Measurements from ENCODE around the gene FAM114A1.

Gene FAM114A1

DNA sequence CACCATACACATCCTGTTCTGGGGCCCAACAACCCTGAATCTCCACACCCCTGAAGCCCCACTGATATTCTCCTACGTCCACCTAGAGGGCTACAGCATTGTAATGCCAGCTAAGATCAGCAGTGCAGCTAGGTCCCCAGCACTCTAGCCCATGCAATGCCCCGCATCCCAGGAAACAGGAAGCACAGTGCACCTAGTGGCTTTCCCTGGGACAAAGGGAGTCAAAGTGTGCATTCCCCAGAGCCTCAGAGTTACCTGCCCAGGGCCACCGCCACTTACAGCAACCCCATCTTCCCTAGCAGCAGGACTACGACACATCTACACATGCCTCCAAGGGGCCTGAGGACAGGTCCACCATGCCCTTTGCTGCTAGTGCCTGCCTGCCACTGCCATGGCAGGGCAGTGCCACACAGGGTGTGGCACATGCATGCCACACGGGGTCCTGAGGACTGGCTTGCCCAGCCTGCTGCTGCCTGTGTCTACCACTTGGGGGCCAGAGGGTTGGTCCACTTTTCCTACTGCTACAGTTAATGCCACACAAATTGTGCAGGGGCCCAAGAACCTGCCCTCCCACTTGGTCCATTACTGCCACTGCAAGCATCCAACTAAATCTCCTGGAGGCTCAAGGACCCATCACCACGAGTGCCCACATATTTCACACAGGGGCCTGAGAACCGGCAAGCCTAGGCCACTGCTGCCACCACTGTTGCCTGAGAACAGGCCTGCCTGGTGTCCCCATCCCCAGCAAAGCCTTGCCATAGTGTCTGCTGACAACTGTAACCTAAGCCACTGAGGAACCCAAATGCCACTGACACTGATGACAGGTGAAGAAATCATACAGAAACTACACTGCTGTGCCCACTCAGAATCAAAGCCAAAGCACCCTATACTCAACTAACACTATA lies 34.7 kb upstream of the FAM114A1 start:
- Histone ChIP-seq H3K36me3 (no peaks in the 10 kb centered on the region), H3K9ac (no peak overlapping the region), H3K4me3 (no peak overlapping the region), H3K27ac (no peak overlapping the region), H3K9me3 (peaks cover 34% of the 10 kb centered on the region), H3K27me3 (no peaks in the 10 kb centered on the region), H3K4me2 (no peak overlapping the region), H4K20me1 (no peaks in the 10 kb centered on the region), H3K4me1 (peaks cover 5% of the 10 kb centered on the region; the same call in 1 of the 2 replicates)
- TF ChIP-seq Cebpa-rat (IDR thresholded peaks at IDR 0.05), result no peak

- no peak overlapping the region for H3K27ac ChIP-seq
- no peaks in the 10 kb centered on the region for H3K27me3 ChIP-seq
- peaks cover 8% of the 10 kb centered on the region; the same call in 1 of the 2 replicates for H3K4me1 ChIP-seq
- H3K9me3 ChIP-seq, result peaks cover 34% of the 10 kb centered on the region
- H3K4me3 ChIP-seq, result no peak overlapping the region
- no peak overlapping the region for H3K4me2 ChIP-seq
- H3K9ac ChIP-seq, result no peak overlapping the region
- H4K20me1 ChIP-seq, result no peaks in the 10 kb centered on the region
- H3K36me3 ChIP-seq, result no peaks in the 10 kb centered on the region
- no peak for TF ChIP-seq Cebpa-rat (IDR thresholded peaks at IDR 0.05)
These were observed 33.0 kb upstream of the FAM114A1 start for GRCh38 chr4:38834570-38834969.

DNA sequence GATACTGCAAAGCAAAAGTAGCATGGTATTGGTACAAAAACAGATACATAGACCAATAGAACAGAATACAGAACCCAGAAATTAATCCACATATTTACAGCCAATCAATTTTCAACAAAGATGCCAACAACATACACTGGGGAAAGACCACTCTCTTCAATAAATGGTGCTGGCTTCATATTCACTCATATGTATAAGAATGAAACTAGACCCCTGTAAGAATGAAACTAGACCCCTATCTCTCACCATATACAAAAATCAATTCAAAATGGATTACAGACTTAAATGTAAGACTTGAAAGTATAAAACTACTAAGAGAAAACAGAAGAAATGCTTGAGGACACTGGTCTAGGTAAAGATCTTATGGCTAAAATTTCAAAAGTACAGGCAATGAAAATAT lies 30.3 kb upstream of the FAM114A1 start:
- no peak overlapping the region for H3K9ac ChIP-seq
- H3K4me1 ChIP-seq, result peaks cover 8% of the 10 kb centered on the region; the same call in 1 of the 2 replicates
- H3K9me3 ChIP-seq, result peaks cover 34% of the 10 kb centered on the region
- no peaks in the 10 kb centered on the region for H3K27me3 ChIP-seq
- no peak overlapping the region for H3K4me3 ChIP-seq
- no peak for TF ChIP-seq Cebpa-rat (IDR thresholded peaks at IDR 0.05)
- no peaks in the 10 kb centered on the region for H3K36me3 ChIP-seq
- H3K27ac ChIP-seq, result no peak overlapping the region
- H4K20me1 ChIP-seq, result no peaks in the 10 kb centered on the region
- H3K4me2 ChIP-seq, result no peak overlapping the region

DNA sequence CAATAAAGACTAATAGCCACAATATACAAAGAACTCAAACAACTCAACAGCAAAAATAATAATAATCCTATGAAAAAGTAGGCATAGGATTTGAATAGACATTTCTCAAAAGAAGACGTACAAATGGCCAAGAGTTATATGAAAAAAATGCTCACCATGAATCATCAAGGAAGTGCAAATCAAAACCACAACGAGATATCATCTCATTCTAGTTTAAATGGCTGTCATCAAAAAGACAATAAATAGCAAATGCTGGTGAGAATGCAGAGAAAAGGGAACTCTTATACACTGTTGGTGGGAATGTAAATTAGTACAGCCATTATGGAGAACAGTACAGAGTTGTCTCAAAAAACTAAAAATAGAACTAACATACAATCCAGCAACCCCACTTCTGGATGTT lies 29.8 kb upstream of the FAM114A1 start:
- no peak overlapping the region for H3K4me2 ChIP-seq
- peaks cover 30% of the 10 kb centered on the region for H3K9me3 ChIP-seq
- no peaks in the 10 kb centered on the region for H3K36me3 ChIP-seq
- TF ChIP-seq Cebpa-rat (IDR thresholded peaks at IDR 0.05), result no peak
- H3K4me3 ChIP-seq, result no peak overlapping the region
- no peak overlapping the region for H3K27ac ChIP-seq
- H3K9ac ChIP-seq, result no peak overlapping the region
- no peaks in the 10 kb centered on the region for H3K27me3 ChIP-seq
- no peaks in the 10 kb centered on the region for H4K20me1 ChIP-seq
- H3K4me1 ChIP-seq, result peaks cover 8% of the 10 kb centered on the region; the same call in 1 of the 2 replicates

GRCh38 chr4:38842994-38843393 lies 24.6 kb upstream of the FAM114A1 start:
- Histone ChIP-seq H4K20me1 (no peaks in the 10 kb centered on the region), H3K4me1 (peaks cover 2% of the 10 kb centered on the region; the same call in 1 of the 2 replicates), H3K27ac (no peak overlapping the region), H3K9me3 (peaks cover 18% of the 10 kb centered on the region), H3K4me2 (no peak overlapping the region), H3K4me3 (no peak overlapping the region), H3K27me3 (no peaks in the 10 kb centered on the region), H3K36me3 (no peaks in the 10 kb centered on the region), H3K9ac (no peak overlapping the region)
- no peak for TF ChIP-seq Cebpa-rat (IDR thresholded peaks at IDR 0.05)

- Histone ChIP-seq H3K4me2 (no peak overlapping the region), H3K27ac (no peak overlapping the region), H3K4me3 (no peak overlapping the region), H3K4me1 (no peaks in the 10 kb centered on the region), H4K20me1 (no peaks in the 10 kb centered on the region), H3K27me3 (no peaks in the 10 kb centered on the region), H3K9me3 (peaks cover 25% of the 10 kb centered on the region), H3K9ac (no peak overlapping the region), H3K36me3 (no peaks in the 10 kb centered on the region)
- no peak for TF ChIP-seq Cebpa-rat (IDR thresholded peaks at IDR 0.05)
These were observed 21.6 kb upstream of the FAM114A1 start for GRCh38 chr4:38846015-38846414.

- Histone ChIP-seq H3K27me3 (no peaks in the 10 kb centered on the region), H3K9ac (no peak overlapping the region), H4K20me1 (no peaks in the 10 kb centered on the region), H3K27ac (no peak overlapping the region), H3K4me2 (no peak overlapping the region), H3K36me3 (no peaks in the 10 kb centered on the region), H3K4me1 (peaks cover 33% of the 10 kb centered on the region), H3K4me3 (no peak overlapping the region), H3K9me3 (no peaks in the 10 kb centered on the region; the same call in 1 of the 2 replicates)
- TF ChIP-seq Cebpa-rat (IDR thresholded peaks at IDR 0.05), result no peak
These were observed 12.1 kb upstream of the FAM114A1 start for GRCh38 chr4:38855466-38855865.

GRCh38 chr4:38856046-38856445 lies 11.6 kb upstream of the FAM114A1 start:
- Histone ChIP-seq H3K4me2 (peak overlapping the region; percentile 58), H3K4me3 (no peak overlapping the region), H3K27ac (no peak overlapping the region), H3K9ac (no peak overlapping the region), H3K27me3 (no peaks in the 10 kb centered on the region), H3K9me3 (no peaks in the 10 kb centered on the region; the same call in 1 of the 2 replicates), H3K36me3 (no peaks in the 10 kb centered on the region), H3K4me1 (peaks cover 33% of the 10 kb centered on the region), H4K20me1 (no peaks in the 10 kb centered on the region)
- TF ChIP-seq Cebpa-rat (IDR thresholded peaks at IDR 0.05), result no peak

DNA sequence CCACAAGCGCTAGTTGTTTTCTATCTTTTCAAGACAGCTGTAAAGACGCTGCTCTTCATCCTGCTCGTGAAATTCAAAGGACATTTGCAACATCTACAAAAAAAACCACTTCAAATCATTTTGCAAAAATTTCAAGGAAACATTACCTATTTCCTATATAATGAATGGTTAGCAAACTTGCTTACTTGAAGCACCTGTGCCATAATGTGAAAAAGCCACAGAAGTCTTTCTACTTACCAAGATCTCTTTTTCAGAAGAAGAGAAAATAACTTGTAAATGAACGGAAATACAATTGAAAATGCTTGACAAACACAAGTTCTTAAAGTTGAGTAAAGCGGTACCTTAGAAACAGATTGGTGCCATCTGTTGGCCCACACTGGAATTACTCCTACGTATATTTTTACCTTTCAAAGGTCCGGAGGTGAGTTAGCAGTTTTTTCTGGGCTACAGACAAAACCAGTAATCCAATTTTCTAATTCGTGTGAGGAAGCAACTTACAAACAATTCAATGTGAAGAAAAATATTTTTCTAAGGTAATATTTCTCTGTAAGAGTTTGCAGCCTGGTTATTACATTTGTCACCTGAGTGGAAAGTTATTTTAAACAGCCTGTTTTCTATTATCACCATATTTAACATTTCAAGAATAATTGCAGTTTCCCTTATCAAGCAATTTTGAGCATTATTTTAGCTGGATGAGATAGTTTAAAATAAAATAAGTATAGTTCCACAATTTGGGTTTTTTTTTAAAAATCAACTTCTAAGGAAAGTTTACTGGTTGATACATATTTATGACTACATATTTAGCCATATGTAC lies 10.9 kb upstream of the FAM114A1 start, which contains the start of gene TLR6:
Gene TLR6 (minus strand): TSS at position 294 of the 814 bp plus-strand sequence. CDS start 27,344 bp downstream, outside the sequence.
- H3K27me3 ChIP-seq, result no peaks in the 10 kb centered on the region
- H4K20me1 ChIP-seq, result no peaks in the 10 kb centered on the region
- H3K27ac ChIP-seq, result peak within 1 kb of the TSS; percentile 57; the same call in 1 of the 2 replicates
- peaks cover 33% of the 10 kb centered on the region for H3K4me1 ChIP-seq
- H3K9me3 ChIP-seq, result no peaks in the 10 kb centered on the region; the same call in 1 of the 2 replicates
- H3K9ac ChIP-seq, result no peak within 1 kb of the TSS
- no peaks in the 10 kb centered on the region for H3K36me3 ChIP-seq
- peak within 1 kb of the TSS; percentile 58 for H3K4me2 ChIP-seq
- TF ChIP-seq Cebpa-rat (IDR thresholded peaks at IDR 0.05), result no peak
- no peak within 1 kb of the TSS for H3K4me3 ChIP-seq

All from BLaER1 (cell line).